GM12874 (cell line): ENCODE measurements around the gene ENO3.

Experiments used
- CTCF ChIP-seq: IDR thresholded peaks from 2 replicates; pipeline ENCODE4 v1.5.1; 2011; ENCODE audit warnings: low read depth, mild to moderate bottlenecking, control low read depth, low read length, moderate library complexity; ENCODE audit not compliant: insufficient read depth

The ENO3 gene

GRCh38 chr17:4949321-4950074, 1.4 kb upstream of the ENO3 start:
- no peak for TF ChIP-seq CTCF

GRCh38 chr17:4950075-4950745, 709 bp upstream of the ENO3 start:
- TF ChIP-seq CTCF, result no peak

- TF ChIP-seq CTCF, result no peak
These were observed 567 bp downstream of the ENO3 start for GRCh38 chr17:4951486-4951885.

GRCh38 chr17:4953451-4953961, 2.6 kb downstream of the ENO3 start:
- no peak for TF ChIP-seq CTCF

- no peak for TF ChIP-seq CTCF
These were observed 4.2 kb downstream of the ENO3 start for GRCh38 chr17:4955091-4955490.

GRCh38 chr17:4956493-4957061, 5.7 kb downstream of the ENO3 start:
- no peak for TF ChIP-seq CTCF

GRCh38 chr17:4958102-4958501, 7.2 kb downstream of the ENO3 start:
- TF ChIP-seq CTCF, result no peak
